HEK293 (cell line): Measurements from ENCODE around the gene PPP5C.

Source experiments
- HOXA7 ChIP-seq: sonication (generic); formaldehyde crosslinking; IDR thresholded peaks from 2 replicates; pipeline ENCODE4 v1.8.1; 2022; ENCODE audit warnings: missing genetic modification reagents, borderline replicate concordance
- MEIS1 ChIP-seq: sonication (generic); formaldehyde crosslinking; IDR thresholded peaks from 2 replicates; pipeline ENCODE4 v1.8.1; 2022; ENCODE audit warnings: missing genetic modification reagents, mild to moderate bottlenecking, borderline replicate concordance
- YY2 ChIP-seq: fragments of 450-650 bp; formaldehyde crosslinking; IDR thresholded peaks from 2 replicates; pipeline ENCODE4 v1.5.1; 2016; ENCODE audit warnings: missing biosample characterization, missing genetic modification characterization
- ZBTB48 ChIP-seq: fragments of 450-650 bp; formaldehyde crosslinking; IDR thresholded peaks from 2 replicates; pipeline ENCODE4 v1.5.1; 2016; ENCODE audit warnings: missing biosample characterization, missing genetic modification characterization
- ZFP37 ChIP-seq: fragments of 450-650 bp; formaldehyde crosslinking; IDR thresholded peaks from 2 replicates; pipeline ENCODE4 v1.5.1; 2016; ENCODE audit warnings: missing biosample characterization, missing genetic modification characterization
- ZNF121 ChIP-seq: fragments of 450-650 bp; formaldehyde crosslinking; IDR thresholded peaks from 2 replicates; pipeline ENCODE4 v1.5.1; 2016; ENCODE audit warnings: missing biosample characterization, missing genetic modification characterization
- ZNF146 ChIP-seq: fragments of 450-650 bp; formaldehyde crosslinking; IDR thresholded peaks from 2 replicates; pipeline ENCODE4 v1.5.1; 2016; ENCODE audit warnings: missing biosample characterization, missing genetic modification characterization
- ZNF155 ChIP-seq: fragments of 450-650 bp; formaldehyde crosslinking; IDR thresholded peaks from 2 replicates; pipeline ENCODE4 v1.5.1; 2016; ENCODE audit warnings: missing biosample characterization, missing genetic modification characterization
- ZNF16 ChIP-seq: fragments of 450-650 bp; formaldehyde crosslinking; IDR thresholded peaks from 2 replicates; pipeline ENCODE4 v1.5.1; 2016; ENCODE audit warnings: low read depth, missing biosample characterization, missing genetic modification characterization
- ZNF324 ChIP-seq: fragments of 450-650 bp; formaldehyde crosslinking; IDR thresholded peaks from 2 replicates; pipeline ENCODE4 v1.5.1; 2016; ENCODE audit warnings: missing biosample characterization, missing genetic modification characterization
- ZNF335 ChIP-seq: fragments of 450-650 bp; formaldehyde crosslinking; conservative IDR thresholded peaks from 2 replicates; pipeline ENCODE4 v1.5.1; 2016; ENCODE audit warnings: missing biosample characterization, missing genetic modification characterization
- ZNF341 ChIP-seq: fragments of 450-650 bp; formaldehyde crosslinking; IDR thresholded peaks from 2 replicates; pipeline ENCODE4; 2016; ENCODE audit warnings: low read depth, missing biosample characterization, missing genetic modification characterization
- ZNF580 ChIP-seq: fragments of 450-650 bp; formaldehyde crosslinking; IDR thresholded peaks from 2 replicates; pipeline ENCODE4 v1.5.1; 2016; ENCODE audit warnings: missing biosample characterization, missing genetic modification characterization
- ZSCAN18 ChIP-seq: fragments of 450-650 bp; formaldehyde crosslinking; IDR thresholded peaks from 2 replicates; pipeline ENCODE4 v1.5.1; 2016; ENCODE audit warnings: missing biosample characterization, missing genetic modification characterization
- ZSCAN4 ChIP-seq: fragments of 450-650 bp; formaldehyde crosslinking; IDR thresholded peaks from 2 replicates; pipeline ENCODE4 v1.5.1; 2017; ENCODE audit warnings: missing biosample characterization, missing genetic modification characterization
- TF ChIP-seq, protein P1 (sequence below): fragments of 450-650 bp; formaldehyde crosslinking; IDR thresholded peaks from 2 replicates; pipeline ENCODE4 v1.5.1; 2017; ENCODE audit warnings: missing biosample characterization, missing genetic modification characterization
- TF ChIP-seq, protein P2 (sequence below): fragments of 450-650 bp; formaldehyde crosslinking; IDR thresholded peaks from 2 replicates; pipeline ENCODE4 v1.5.1; 2016; ENCODE audit warnings: missing biosample characterization, missing genetic modification characterization
- TF ChIP-seq, protein P3 (sequence below): fragments of 450-650 bp; formaldehyde crosslinking; IDR thresholded peaks from 2 replicates; pipeline ENCODE4 v1.5.1; 2017; ENCODE audit warnings: missing biosample characterization, mild to moderate bottlenecking, missing genetic modification characterization, moderate library complexity
- TF ChIP-seq, protein P4 (sequence below): fragments of 450-650 bp; formaldehyde crosslinking; IDR thresholded peaks from 2 replicates; pipeline ENCODE4 v1.5.1; 2016; ENCODE audit warnings: missing biosample characterization, missing genetic modification characterization
- TF ChIP-seq, protein P5 (sequence below): fragments of 450-650 bp; IDR thresholded peaks from 2 replicates; pipeline ENCODE4 v1.5.1; 2018; ENCODE audit warnings: missing biosample characterization, mild to moderate bottlenecking, missing genetic modification characterization
- TF ChIP-seq, protein P6 (sequence below): fragments of 450-650 bp; formaldehyde crosslinking; conservative IDR thresholded peaks from 2 replicates; pipeline ENCODE4 v1.5.1; 2016; ENCODE audit warnings: low read depth, missing biosample characterization, missing genetic modification characterization

PPP5C gene

GRCh38 chr19:46413262-46414031 lies 66.6 kb downstream of the PPP5C start, which contains the start of gene CCDC8 (continued):
- no peak for TF ChIP-seq ZSCAN18 (tag by site-specific recombination)
- no peak for TF ChIP-seq ZNF341 (tag by site-specific recombination)
- TF ChIP-seq ZNF146 (tag by site-specific recombination) = no peak
- TF ChIP-seq MEIS1 (CRISPR knock-in tag) = no peak
- TF ChIP-seq, protein P1, sequence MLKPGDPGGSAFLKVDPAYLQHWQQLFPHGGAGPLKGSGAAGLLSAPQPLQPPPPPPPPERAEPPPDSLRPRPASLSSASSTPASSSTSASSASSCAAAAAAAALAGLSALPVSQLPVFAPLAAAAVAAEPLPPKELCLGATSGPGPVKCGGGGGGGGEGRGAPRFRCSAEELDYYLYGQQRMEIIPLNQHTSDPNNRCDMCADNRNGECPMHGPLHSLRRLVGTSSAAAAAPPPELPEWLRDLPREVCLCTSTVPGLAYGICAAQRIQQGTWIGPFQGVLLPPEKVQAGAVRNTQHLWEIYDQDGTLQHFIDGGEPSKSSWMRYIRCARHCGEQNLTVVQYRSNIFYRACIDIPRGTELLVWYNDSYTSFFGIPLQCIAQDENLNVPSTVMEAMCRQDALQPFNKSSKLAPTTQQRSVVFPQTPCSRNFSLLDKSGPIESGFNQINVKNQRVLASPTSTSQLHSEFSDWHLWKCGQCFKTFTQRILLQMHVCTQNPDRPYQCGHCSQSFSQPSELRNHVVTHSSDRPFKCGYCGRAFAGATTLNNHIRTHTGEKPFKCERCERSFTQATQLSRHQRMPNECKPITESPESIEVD (tag by site-specific recombination) = no peak
- TF ChIP-seq YY2 (tag by site-specific recombination) = peak; percentile 24; the same call in 1 of the 2 replicates
- peak; percentile 94 for TF ChIP-seq ZNF335
- TF ChIP-seq, protein P2, sequence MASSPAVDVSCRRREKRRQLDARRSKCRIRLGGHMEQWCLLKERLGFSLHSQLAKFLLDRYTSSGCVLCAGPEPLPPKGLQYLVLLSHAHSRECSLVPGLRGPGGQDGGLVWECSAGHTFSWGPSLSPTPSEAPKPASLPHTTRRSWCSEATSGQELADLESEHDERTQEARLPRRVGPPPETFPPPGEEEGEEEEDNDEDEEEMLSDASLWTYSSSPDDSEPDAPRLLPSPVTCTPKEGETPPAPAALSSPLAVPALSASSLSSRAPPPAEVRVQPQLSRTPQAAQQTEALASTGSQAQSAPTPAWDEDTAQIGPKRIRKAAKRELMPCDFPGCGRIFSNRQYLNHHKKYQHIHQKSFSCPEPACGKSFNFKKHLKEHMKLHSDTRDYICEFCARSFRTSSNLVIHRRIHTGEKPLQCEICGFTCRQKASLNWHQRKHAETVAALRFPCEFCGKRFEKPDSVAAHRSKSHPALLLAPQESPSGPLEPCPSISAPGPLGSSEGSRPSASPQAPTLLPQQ (tag by site-specific recombination) = peak; percentile 96
- TF ChIP-seq, protein P3, sequence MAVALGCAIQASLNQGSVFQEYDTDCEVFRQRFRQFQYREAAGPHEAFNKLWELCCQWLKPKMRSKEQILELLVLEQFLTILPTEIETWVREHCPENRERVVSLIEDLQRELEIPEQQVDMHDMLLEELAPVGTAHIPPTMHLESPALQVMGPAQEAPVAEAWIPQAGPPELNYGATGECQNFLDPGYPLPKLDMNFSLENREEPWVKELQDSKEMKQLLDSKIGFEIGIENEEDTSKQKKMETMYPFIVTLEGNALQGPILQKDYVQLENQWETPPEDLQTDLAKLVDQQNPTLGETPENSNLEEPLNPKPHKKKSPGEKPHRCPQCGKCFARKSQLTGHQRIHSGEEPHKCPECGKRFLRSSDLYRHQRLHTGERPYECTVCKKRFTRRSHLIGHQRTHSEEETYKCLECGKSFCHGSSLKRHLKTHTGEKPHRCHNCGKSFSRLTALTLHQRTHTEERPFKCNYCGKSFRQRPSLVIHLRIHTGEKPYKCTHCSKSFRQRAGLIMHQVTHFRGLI (tag by site-specific recombination) = peak; percentile 48; the same call in 1 of the 2 replicates
- no peak for TF ChIP-seq ZNF121
- no peak for TF ChIP-seq HOXA7 (CRISPR knock-in tag)
- TF ChIP-seq ZFP37 (tag by site-specific recombination) = 0 out of 2 replicates have a peak, but pooled peaks have one; percentile 57
- no peak for TF ChIP-seq ZBTB48 (tag by site-specific recombination)
- TF ChIP-seq, protein P4, sequence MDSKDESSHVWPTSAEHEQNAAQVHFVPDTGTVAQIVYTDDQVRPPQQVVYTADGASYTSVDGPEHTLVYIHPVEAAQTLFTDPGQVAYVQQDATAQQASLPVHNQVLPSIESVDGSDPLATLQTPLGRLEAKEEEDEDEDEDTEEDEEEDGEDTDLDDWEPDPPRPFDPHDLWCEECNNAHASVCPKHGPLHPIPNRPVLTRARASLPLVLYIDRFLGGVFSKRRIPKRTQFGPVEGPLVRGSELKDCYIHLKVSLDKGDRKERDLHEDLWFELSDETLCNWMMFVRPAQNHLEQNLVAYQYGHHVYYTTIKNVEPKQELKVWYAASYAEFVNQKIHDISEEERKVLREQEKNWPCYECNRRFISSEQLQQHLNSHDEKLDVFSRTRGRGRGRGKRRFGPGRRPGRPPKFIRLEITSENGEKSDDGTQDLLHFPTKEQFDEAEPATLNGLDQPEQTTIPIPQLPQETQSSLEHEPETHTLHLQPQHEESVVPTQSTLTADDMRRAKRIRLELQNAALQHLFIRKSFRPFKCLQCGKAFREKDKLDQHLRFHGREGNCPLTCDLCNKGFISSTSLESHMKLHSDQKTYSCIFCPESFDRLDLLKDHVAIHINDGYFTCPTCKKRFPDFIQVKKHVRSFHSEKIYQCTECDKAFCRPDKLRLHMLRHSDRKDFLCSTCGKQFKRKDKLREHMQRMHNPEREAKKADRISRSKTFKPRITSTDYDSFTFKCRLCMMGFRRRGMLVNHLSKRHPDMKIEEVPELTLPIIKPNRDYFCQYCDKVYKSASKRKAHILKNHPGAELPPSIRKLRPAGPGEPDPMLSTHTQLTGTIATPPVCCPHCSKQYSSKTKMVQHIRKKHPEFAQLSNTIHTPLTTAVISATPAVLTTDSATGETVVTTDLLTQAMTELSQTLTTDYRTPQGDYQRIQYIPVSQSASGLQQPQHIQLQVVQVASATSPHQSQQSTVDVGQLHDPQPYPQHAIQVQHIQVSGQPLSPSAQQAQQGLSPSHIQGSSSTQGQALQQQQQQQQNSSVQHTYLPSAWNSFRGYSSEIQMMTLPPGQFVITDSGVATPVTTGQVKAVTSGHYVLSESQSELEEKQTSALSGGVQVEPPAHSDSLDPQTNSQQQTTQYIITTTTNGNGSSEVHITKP (tag by site-specific recombination) = peak; percentile 68
- TF ChIP-seq, protein P5, sequence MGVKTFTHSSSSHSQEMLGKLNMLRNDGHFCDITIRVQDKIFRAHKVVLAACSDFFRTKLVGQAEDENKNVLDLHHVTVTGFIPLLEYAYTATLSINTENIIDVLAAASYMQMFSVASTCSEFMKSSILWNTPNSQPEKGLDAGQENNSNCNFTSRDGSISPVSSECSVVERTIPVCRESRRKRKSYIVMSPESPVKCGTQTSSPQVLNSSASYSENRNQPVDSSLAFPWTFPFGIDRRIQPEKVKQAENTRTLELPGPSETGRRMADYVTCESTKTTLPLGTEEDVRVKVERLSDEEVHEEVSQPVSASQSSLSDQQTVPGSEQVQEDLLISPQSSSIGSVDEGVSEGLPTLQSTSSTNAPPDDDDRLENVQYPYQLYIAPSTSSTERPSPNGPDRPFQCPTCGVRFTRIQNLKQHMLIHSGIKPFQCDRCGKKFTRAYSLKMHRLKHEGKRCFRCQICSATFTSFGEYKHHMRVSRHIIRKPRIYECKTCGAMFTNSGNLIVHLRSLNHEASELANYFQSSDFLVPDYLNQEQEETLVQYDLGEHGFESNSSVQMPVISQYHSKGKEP = no peak
- no peak for TF ChIP-seq ZNF155 (tag by site-specific recombination)
- 0 out of 2 replicates have a peak, but pooled peaks have one; percentile 57 for TF ChIP-seq ZNF324 (tag by site-specific recombination)
- TF ChIP-seq ZSCAN4 (tag by site-specific recombination) = no peak
- TF ChIP-seq ZNF580 = no peak
- no peak for TF ChIP-seq ZNF16
- TF ChIP-seq, protein P6, sequence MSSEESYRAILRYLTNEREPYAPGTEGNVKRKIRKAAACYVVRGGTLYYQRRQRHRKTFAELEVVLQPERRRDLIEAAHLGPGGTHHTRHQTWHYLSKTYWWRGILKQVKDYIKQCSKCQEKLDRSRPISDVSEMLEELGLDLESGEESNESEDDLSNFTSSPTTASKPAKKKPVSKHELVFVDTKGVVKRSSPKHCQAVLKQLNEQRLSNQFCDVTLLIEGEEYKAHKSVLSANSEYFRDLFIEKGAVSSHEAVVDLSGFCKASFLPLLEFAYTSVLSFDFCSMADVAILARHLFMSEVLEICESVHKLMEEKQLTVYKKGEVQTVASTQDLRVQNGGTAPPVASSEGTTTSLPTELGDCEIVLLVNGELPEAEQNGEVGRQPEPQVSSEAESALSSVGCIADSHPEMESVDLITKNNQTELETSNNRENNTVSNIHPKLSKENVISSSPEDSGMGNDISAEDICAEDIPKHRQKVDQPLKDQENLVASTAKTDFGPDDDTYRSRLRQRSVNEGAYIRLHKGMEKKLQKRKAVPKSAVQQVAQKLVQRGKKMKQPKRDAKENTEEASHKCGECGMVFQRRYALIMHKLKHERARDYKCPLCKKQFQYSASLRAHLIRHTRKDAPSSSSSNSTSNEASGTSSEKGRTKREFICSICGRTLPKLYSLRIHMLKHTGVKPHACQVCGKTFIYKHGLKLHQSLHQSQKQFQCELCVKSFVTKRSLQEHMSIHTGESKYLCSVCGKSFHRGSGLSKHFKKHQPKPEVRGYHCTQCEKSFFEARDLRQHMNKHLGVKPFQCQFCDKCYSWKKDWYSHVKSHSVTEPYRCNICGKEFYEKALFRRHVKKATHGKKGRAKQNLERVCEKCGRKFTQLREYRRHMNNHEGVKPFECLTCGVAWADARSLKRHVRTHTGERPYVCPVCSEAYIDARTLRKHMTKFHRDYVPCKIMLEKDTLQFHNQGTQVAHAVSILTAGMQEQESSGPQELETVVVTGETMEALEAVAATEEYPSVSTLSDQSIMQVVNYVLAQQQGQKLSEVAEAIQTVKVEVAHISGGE (tag by site-specific recombination) = peak; percentile 63
